Activated T-helper 17 cell treated with anti-CD3 and anti-CD28 coated beads, Interleukin-2, amount 50 U/mL, for 72 hours (primary cell): ENCODE results near the gene HEXIM1. TPM values are rescaled to one million over a fixed set of nuclear protein-coding genes. Genes with fewer than 3 reads are reported as not detected.

Source experiments
- ATAC-seq: fragments of 150-1000 bp; cut with Tn5 transposase; replicated peaks from 2 replicates; pipeline ENCODE4 v1.10.0; 2021; ENCODE audit warnings: mild to moderate bottlenecking, moderate library complexity
- H3K27ac Mint-ChIP-seq: one replicate; pipeline ENCODE4 v1.8.0; 2022; ENCODE audit warnings: mixed read lengths
- H3K27me3 Mint-ChIP-seq: one replicate; pipeline ENCODE4 v1.8.0; 2022; ENCODE audit warnings: mixed read lengths
- H3K36me3 Mint-ChIP-seq: one replicate; pipeline ENCODE4 v1.8.0; 2022; ENCODE audit warnings: low read depth, mild to moderate bottlenecking, mixed read lengths
- H3K4me1 Mint-ChIP-seq: one replicate; pipeline ENCODE4 v1.8.0; 2022; ENCODE audit warnings: mixed read lengths
- H3K4me3 Mint-ChIP-seq: one replicate; pipeline ENCODE4 v1.8.0; 2022; ENCODE audit warnings: mild to moderate bottlenecking, mixed read lengths
- H3K9me3 Mint-ChIP-seq: one replicate; pipeline ENCODE4 v1.8.0; 2022; ENCODE audit warnings: mixed read lengths
- total RNA-seq, 2 donors: library from RNA; stranded (reverse); gene quantifications; one replicate each; pipeline ENCODE4 v1.2.3, GENCODE V29; 2022

HEXIM1 gene
- total RNA-seq, 2 donors from 2014 or later = 45.9 to 66.4 TPM

DNA sequence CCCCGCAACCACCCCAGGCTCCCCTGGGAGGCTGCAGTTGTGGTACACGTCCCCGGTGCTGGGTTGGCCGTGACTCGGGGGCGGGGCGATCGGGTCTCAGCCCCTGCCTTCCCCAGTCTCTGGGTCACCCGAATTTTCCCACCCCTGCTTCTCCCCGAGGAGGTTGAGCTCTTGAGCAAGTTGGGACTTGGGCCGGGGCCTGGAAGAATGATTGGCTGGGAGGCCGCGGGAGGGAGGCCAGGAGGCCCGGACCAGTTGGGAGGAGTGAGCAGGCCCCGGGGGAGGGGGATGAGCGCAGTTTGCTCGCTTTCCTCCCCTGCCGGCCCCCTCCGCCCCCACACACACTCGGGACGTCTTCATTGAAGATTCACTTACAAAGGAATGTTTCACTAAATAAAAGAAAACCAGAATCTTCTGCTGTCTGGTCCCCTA, 4.5 kb upstream of the HEXIM1 start:
- Mint-ChIP-seq H3K27ac (peak overlapping the region; percentile 20), H3K27me3 (no peaks in the 10 kb centered on the region), H3K9me3 (no peaks in the 10 kb centered on the region), H3K4me3 (no peak overlapping the region), H3K36me3 (peaks cover 23% of the 10 kb centered on the region), H3K4me1 (peaks cover 17% of the 10 kb centered on the region)
- ATAC-seq = no peak

DNA sequence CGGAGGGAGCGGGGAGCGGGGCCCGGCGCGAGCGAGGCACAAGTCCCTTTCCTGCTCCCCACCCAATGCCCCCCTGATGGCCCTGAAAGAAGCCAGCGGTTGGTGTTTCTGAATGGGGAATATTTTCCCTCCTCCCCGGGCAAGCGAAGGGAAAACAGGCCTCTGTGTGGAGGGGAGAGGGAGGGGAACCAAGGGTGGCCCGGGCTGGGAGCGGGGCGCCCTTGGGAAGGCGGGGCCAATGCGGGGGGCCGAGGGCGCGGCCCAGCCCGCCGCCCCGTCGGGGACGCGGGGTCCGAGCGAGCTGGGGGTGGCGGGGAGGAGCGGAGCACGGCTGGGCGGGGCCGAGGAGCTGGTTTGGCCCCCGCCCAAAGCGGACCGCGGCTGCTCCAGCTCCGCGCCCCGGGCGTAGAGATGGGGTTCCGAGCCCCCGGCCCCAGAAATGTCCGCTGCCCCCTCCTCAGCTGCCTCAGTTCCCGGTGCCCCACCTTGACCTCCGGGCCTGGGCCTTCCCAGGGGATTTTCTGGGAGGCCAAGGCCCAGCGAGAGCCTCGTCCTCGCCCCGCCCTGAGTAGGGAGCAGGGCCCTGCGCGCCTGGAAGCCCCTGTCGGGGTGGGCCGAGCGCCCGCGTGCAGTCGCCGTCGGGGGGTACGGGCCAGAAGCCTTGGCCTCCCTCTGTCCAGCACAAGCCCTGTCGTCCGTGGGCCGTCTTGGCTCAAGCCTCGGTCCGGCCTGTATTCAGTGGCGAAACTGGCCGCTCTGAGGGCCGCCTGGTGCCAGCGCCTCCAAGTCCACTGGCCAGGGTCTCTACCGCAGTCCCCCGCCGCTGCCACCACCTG, 3.9 kb upstream of the HEXIM1 start:
- H3K4me3 Mint-ChIP-seq = peak overlapping the region; percentile 99
- ATAC-seq = no peak
- peaks cover 29% of the 10 kb centered on the region for H3K36me3 Mint-ChIP-seq
- H3K27me3 Mint-ChIP-seq = no peaks in the 10 kb centered on the region
- no peaks in the 10 kb centered on the region for H3K9me3 Mint-ChIP-seq
- no peak overlapping the region for H3K27ac Mint-ChIP-seq
- H3K4me1 Mint-ChIP-seq = peaks cover 17% of the 10 kb centered on the region

DNA sequence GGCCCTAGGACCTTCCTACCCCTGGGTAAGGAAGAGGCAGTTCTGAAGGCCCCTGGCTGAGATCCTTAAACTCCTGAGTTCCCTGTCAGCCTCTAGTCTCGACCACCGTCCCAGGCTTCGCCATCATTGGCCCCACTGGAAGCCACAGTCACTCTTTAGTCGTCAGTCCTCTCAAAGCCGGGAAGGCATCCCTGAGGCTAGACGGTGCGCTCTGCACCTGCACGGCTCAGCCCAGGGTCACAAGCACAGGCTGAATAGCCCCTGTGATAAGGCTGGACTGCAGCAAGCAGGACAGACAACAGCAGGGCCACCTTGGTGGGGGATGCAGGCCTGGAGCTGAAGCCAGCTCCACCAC, 3.3 kb upstream of the HEXIM1 start:
- H3K9me3 Mint-ChIP-seq = no peaks in the 10 kb centered on the region
- ATAC-seq = no peak
- no peaks in the 10 kb centered on the region for H3K27me3 Mint-ChIP-seq
- H3K36me3 Mint-ChIP-seq = peaks cover 35% of the 10 kb centered on the region
- peak overlapping the region; percentile 99 for H3K4me3 Mint-ChIP-seq
- peaks cover 17% of the 10 kb centered on the region for H3K4me1 Mint-ChIP-seq
- no peak overlapping the region for H3K27ac Mint-ChIP-seq

DNA sequence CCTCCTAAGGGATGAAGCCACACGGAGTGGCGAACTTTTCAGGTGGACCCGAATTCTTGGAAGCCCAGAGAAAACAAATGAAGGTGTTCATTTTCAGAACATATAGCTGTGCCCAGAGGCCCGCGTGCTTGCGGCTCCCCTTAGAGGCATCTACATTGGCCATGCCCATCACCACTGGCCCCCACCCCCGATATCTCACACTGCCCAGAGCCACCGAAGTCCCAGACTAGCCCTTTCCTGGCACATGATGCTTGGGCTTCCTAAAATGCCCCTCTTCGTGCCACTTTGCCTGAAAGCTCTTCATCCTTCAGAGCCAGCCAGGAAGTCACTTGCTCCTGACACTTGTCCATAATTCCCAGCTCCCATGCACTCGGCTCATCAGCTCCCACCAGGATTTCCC, 2.1 kb upstream of the HEXIM1 start:
- H3K27me3 Mint-ChIP-seq = no peaks in the 10 kb centered on the region
- H3K36me3 Mint-ChIP-seq = peaks cover 47% of the 10 kb centered on the region
- no peak overlapping the region for H3K27ac Mint-ChIP-seq
- H3K4me1 Mint-ChIP-seq = peaks cover 19% of the 10 kb centered on the region
- peak overlapping the region; percentile 99 for H3K4me3 Mint-ChIP-seq
- H3K9me3 Mint-ChIP-seq = no peaks in the 10 kb centered on the region
- no peak for ATAC-seq

DNA sequence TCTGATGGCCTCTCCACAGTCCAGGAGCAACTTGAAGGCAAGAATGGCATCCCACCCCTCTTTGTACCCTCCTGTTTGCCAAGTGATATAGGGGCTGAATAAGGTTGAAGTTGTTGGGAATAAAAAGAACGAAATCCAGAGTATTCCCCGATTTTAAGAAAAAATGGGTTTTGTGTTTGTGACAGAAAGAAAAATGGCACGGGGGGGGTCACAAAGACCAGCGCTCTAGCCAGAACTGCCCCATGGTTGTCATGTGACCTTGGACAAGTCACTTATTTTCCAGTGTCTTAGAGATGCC, 1.7 kb upstream of the HEXIM1 start:
- no peak for ATAC-seq
- peaks cover 50% of the 10 kb centered on the region for H3K36me3 Mint-ChIP-seq
- peaks cover 23% of the 10 kb centered on the region for H3K4me1 Mint-ChIP-seq
- H3K27me3 Mint-ChIP-seq = no peaks in the 10 kb centered on the region
- no peaks in the 10 kb centered on the region for H3K9me3 Mint-ChIP-seq
- H3K4me3 Mint-ChIP-seq = peak overlapping the region; percentile 99
- peak overlapping the region; percentile 100 for H3K27ac Mint-ChIP-seq

DNA sequence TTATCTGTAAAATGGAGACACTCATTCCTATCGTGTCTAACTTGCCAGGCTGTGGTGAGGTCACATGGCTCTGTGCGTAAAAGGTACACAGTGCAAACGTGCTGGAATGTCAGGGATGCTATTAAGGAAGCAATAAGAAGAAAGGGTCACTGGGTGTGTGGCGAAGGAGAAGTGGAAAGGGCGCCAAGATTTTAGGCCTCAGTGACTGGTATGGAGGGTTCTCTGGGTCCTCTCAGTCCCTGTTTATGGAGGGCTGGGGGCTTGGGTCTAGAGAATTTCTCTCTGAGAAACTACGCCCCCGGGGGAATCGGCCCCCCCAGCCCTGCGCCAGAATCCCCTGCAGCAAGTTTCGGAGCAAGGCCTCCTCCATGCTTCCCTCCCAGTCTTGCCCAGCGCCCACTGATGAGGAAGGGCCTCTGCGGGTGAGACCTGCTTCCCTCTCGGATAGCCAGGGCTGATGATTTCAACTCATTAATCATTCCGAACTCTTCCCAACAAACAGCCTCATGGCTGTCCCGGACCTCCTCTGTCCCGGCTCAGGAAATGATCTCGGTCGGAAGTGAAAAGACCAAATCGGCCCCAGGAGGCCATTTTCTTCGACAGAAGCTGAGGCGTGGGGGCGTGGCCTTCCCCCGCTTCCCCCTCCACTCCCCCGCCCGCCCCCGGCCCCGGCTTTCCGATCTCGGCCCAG, 1.2 kb upstream of the HEXIM1 start:
- H3K9me3 Mint-ChIP-seq = no peaks in the 10 kb centered on the region
- peak overlapping the region; percentile 100 for H3K27ac Mint-ChIP-seq
- no peaks in the 10 kb centered on the region for H3K27me3 Mint-ChIP-seq
- peak overlapping the region; percentile 99 for H3K4me3 Mint-ChIP-seq
- H3K36me3 Mint-ChIP-seq = peaks cover 53% of the 10 kb centered on the region
- H3K4me1 Mint-ChIP-seq = peaks cover 25% of the 10 kb centered on the region
- ATAC-seq = peak; percentile 0

DNA sequence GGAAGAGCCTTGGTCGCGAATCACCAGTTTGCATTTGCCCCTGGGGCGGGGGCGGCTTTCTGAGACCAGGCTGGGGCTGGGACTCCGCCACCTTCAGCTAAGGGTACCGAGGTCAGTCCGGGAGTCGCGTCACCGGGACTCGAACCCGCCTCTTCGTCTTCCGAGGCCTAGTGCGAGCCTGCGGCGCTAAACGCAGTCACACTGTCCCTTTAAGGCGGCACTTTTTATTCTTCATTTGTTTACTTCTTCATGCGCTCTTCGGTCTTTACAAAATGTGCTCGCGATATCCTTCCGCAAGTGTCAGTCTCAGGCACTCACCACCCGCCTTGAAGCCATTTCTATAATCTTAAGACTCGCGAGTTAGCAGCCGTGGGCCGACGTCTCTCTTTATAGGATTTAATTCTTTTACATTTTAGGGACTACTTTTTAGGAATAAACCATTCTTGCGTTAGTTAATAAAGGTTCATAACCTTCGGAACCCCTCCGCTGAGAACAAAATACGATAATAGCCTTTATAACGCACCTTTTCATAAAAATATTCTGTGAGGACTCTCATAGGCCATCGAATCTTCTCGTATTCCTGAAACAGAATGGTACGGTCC, 593 bp upstream of the HEXIM1 start:
- Mint-ChIP-seq H3K4me1 (peaks cover 25% of the 10 kb centered on the region), H3K27ac (peak overlapping the region; percentile 100), H3K36me3 (peaks cover 53% of the 10 kb centered on the region), H3K9me3 (no peaks in the 10 kb centered on the region), H3K4me3 (peak overlapping the region; percentile 99), H3K27me3 (no peaks in the 10 kb centered on the region)
- peak; percentile 30 for ATAC-seq

DNA sequence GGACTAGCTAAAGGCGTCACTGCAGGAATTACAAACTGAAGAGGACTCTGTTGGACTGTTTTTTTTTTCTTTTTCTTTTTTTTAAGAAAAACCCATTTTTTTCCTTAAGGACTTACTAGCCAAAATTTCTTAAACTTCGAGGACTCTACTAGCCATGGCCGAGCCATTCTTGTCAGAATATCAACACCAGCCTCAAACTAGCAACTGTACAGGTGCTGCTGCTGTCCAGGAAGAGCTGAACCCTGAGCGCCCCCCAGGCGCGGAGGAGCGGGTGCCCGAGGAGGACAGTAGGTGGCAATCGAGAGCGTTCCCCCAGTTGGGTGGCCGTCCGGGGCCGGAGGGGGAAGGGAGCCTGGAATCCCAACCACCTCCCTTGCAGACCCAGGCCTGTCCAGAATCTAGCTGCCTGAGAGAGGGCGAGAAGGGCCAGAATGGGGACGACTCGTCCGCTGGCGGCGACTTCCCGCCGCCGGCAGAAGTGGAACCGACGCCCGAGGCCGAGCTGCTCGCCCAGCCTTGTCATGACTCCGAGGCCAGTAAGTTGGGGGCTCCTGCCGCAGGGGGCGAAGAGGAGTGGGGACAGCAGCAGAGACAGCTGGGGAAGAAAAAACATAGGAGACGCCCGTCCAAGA, 878 bp downstream of the HEXIM1 start:
- ATAC-seq = peak; percentile 34
- Mint-ChIP-seq H3K4me1 (peaks cover 25% of the 10 kb centered on the region), H3K4me3 (peak overlapping the region; percentile 99), H3K36me3 (peaks cover 53% of the 10 kb centered on the region), H3K27ac (peak overlapping the region; percentile 100), H3K27me3 (no peaks in the 10 kb centered on the region), H3K9me3 (no peaks in the 10 kb centered on the region)

DNA sequence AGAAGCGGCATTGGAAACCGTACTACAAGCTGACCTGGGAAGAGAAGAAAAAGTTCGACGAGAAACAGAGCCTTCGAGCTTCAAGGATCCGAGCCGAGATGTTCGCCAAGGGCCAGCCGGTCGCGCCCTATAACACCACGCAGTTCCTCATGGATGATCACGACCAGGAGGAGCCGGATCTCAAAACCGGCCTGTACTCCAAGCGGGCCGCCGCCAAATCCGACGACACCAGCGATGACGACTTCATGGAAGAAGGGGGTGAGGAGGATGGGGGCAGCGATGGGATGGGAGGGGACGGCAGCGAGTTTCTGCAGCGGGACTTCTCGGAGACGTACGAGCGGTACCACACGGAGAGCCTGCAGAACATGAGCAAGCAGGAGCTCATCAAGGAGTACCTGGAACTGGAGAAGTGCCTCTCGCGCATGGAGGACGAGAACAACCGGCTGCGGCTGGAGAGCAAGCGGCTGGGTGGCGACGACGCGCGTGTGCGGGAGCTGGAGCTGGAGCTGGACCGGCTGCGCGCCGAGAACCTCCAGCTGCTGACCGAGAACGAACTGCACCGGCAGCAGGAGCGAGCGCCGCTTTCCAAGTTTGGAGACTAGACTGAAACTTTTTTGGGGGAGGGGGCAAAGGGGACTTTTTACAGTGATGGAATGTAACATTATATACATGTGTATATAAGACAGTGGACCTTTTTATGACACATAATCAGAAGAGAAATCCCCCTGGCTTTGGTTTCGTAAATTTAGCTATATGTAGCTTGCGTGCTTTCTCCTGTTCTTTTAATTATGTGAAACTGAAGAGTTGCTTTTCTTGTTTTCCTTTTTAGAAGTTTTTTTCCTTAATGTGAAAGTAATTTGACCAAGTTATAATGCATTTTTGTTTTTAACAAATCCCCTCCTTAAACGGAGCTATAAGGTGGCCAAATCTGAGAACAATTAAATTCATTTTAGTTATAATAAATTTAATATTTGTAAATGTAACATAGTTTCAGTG, 1.7 kb downstream of the HEXIM1 start:
- H3K36me3 Mint-ChIP-seq = peaks cover 53% of the 10 kb centered on the region
- no peaks in the 10 kb centered on the region for H3K27me3 Mint-ChIP-seq
- H3K9me3 Mint-ChIP-seq = no peaks in the 10 kb centered on the region
- no peak for ATAC-seq
- H3K27ac Mint-ChIP-seq = peak overlapping the region; percentile 100
- peak overlapping the region; percentile 99 for H3K4me3 Mint-ChIP-seq
- H3K4me1 Mint-ChIP-seq = peaks cover 25% of the 10 kb centered on the region

DNA sequence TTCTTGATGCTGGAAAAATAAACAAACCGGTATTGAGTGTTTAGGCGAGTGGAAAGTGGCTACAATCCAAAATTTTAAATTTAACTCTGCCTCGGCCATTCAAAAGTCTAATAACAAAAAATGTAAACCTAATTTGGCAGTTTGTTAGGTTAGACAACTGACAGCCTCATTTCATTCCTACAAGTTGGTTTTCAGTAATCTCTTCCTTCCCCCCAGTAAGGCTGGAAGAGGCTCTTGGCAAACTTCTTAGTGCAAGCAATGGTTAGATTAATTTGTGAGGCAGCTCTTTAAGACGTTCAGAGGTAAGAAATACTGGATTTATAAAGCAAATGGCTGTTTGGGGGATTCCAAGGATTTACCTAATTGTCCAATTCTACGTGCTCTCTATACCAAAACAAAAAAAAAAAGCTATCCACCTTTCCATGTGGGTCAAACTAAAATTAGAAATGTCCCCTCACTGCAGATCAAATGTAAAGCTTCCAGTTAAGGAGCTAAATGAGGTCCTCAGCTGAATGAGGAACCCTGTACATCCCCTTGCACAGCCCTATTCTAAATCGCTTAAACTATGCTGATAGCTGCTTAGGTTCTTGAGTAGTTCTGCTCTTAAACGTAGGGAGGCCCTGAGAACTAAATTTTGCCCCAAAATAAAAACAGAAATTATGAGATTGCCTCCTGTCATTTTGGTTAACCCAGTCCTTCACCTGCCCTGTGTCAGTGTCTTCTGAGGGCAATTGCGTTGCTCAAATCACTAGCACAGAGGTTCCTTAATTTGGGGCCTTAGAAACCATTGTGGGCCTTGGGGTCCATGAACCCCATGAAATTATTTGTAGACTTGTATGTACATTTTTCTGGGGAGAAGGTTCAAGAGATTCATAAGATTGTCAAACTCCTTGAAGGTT, 2.9 kb downstream of the HEXIM1 start:
- Mint-ChIP-seq H3K27ac (peak overlapping the region; percentile 100), H3K4me3 (peak overlapping the region; percentile 99), H3K36me3 (peaks cover 53% of the 10 kb centered on the region), H3K9me3 (no peaks in the 10 kb centered on the region), H3K27me3 (no peaks in the 10 kb centered on the region), H3K4me1 (peaks cover 25% of the 10 kb centered on the region)
- ATAC-seq = no peak

DNA sequence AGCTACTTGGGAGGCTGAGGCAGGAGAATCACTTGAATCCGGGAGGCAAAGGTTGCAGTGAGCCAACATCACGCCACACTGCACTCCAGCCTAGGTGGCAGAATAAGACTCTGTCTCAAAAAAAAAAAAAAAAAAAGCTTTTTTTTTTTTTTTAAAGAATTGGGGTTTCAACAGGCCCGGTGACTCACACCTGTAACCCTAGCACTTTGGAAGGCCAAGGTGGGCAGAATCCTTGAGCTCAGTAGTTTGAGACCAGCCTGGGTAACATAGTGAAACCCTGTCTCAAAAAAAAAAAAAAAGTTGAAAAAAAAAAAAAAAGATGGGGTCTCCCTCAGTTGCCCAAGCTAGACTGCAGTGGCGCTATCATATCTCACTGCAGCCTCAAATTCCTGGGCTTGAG, 6.8 kb downstream of the HEXIM1 start:
- Mint-ChIP-seq H3K27me3 (no peaks in the 10 kb centered on the region), H3K4me3 (no peak overlapping the region), H3K9me3 (no peaks in the 10 kb centered on the region), H3K27ac (no peak overlapping the region), H3K4me1 (peaks cover 20% of the 10 kb centered on the region), H3K36me3 (peaks cover 38% of the 10 kb centered on the region)
- peak; percentile 6 for ATAC-seq

DNA sequence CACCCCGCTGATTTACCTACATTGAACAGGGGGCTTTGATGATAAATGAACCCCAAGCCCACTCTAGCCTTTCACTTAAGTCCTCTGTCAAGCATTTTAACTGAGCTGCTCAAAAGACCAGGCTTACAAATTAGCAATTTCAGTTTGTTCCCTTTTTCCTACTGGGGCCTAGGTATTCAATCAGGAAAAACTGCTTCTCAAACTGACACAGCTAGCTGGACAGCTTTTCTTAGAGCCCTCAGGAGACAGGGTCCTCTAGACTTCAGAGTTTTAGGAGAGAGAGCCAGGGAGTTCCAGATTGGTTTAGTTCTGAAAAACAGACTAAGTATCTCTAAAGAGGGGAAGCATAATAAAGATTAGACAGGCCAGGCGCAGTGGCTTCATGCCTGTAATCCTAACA, 7.2 kb downstream of the HEXIM1 start:
- Mint-ChIP-seq H3K4me3 (no peak overlapping the region), H3K27me3 (no peaks in the 10 kb centered on the region), H3K4me1 (peaks cover 20% of the 10 kb centered on the region), H3K27ac (no peak overlapping the region), H3K36me3 (peaks cover 38% of the 10 kb centered on the region), H3K9me3 (no peaks in the 10 kb centered on the region)
- ATAC-seq = no peak

DNA sequence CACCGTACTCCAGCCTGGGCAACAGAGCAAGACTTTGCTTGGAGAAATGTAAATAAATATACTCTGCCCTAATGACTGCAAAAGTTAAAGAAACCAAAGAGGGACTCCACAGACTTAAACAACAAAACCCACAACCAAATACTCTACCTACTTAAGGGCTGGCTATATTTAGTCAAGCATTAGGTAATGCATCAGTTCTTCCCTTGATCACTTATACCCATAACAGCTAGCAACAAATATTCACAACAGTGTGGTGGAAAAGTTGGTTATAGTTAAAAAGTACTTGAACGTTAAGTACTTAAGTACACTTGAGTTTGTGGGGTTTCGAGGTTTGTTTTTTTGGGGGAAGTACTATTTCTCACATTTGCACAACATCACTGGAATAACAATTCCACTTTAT, 8.0 kb downstream of the HEXIM1 start:
- Mint-ChIP-seq H3K4me3 (no peak overlapping the region), H3K9me3 (no peaks in the 10 kb centered on the region), H3K4me1 (peaks cover 17% of the 10 kb centered on the region), H3K27ac (no peak overlapping the region), H3K36me3 (peaks cover 35% of the 10 kb centered on the region), H3K27me3 (no peaks in the 10 kb centered on the region)
- ATAC-seq = no peak
